Measurements from ENCODE around the gene AFF1.

- no peak for TF ChIP-seq POLR2A (IDR thresholded peaks at IDR 0.05)
- TF ChIP-seq CTCF (IDR thresholded peaks at IDR 0.05), result no peak
Measured at GRCh38 chr4:86955888-86956451, 21.2 kb downstream of the AFF1 start.

Data from thyroid gland (tissue), 4 donors.